GM12878 (cell line): Measurements from ENCODE around the gene OR1A1. TPM values are rescaled to one million over a fixed set of nuclear protein-coding genes. Genes with fewer than 3 reads are reported as not detected.
"Not testable (repeated sequence)": the region's sequence is repeated elsewhere in the genome, so short reads cannot be mapped to it uniquely, and the experiment has no call there.

Experiments used
- ATAC-seq: fragments of 200-7000 bp; cut with Tn5 transposase; 3 replicates; pipeline ENCODE4 v1.9.1; 2020; ENCODE audit warnings: mild to moderate bottlenecking, moderate library complexity
- BruUV-seq: library from RNA; stranded (reverse); fragments of 400-500 nt; replicated peaks from 2 replicates; lab custom pipeline; 2021; lab: Mats Ljungman, UMichigan
- CTCF ChIA-PET: fragments of 300-600 bp; sonication (Branson Sonifier 250); formaldehyde crosslinking; extraction: SDS; loops from one replicate; lab custom pipeline; 2021; ENCODE audit warnings: inconsistent platforms; lab: Yijun Ruan, JAX
- POLR2A ChIA-PET: fragments of 350-600 bp; formaldehyde crosslinking; extraction: SDS; loops from one replicate; lab custom pipeline; 2021; ENCODE audit warnings: inconsistent platforms; lab: Charles Lee
- RAD21 ChIA-PET: fragments of 300-600 bp; sonication (Branson Sonifier 250); formaldehyde crosslinking; loops from one replicate; lab custom pipeline; 2023; ENCODE audit warnings: antibody characterized with exemption; ENCODE audit not compliant: unreplicated experiment; lab: Charles Lee
- SMC1A ChIA-PET: fragments of 300-600 bp; sonication (Branson Sonifier 250); formaldehyde crosslinking; loops from one replicate; lab custom pipeline; 2023; ENCODE audit not compliant: unreplicated experiment, uncharacterized antibody; lab: Charles Lee
- DNase-seq: peaks from one replicate; pipeline ENCODE4 v3.0.0-alpha.2; 2011; ENCODE audit warnings: low read depth, low spot score
- FAIRE-seq: peaks from 3 replicates; lab custom pipeline; 2011; peaks lifted over from hg19 to GRCh38; lab: Jason Lieb, UNC
- H2AFZ ChIP-seq: 2 replicates; pipeline ENCODE4 v1.6.0; 2011; ENCODE audit warnings: low read depth, low read length, control low read depth; ENCODE audit not compliant: control insufficient read depth
- H3K27ac ChIP-seq: 2 replicates; pipeline ENCODE4 v1.5.1; 2011; ENCODE audit warnings: control low read depth; ENCODE audit not compliant: control insufficient read depth, insufficient read depth
- H3K27me3 ChIP-seq, 2 experiments: replicated peaks in 1 of 2; 2 replicates each; pipeline versions ENCODE4 v1.6.0 to v1.6.1; 2011; ENCODE audit warnings: low read length in 1 of 2; ENCODE audit not compliant: control insufficient read depth in 2 of 2, insufficient read depth in 2 of 2
- H3K36me3 ChIP-seq, 2 experiments: 2 replicates each; pipeline ENCODE4 v1.5.1; 2011; ENCODE audit warnings: low read length in 1 of 2; ENCODE audit not compliant: control insufficient read depth in 2 of 2, insufficient read depth in 2 of 2
- H3K4me1 ChIP-seq: 2 replicates; pipeline ENCODE4 v1.6.1; 2011; ENCODE audit warnings: mild to moderate bottlenecking, low read length, moderate library complexity, mixed read lengths; ENCODE audit not compliant: control insufficient read depth, insufficient read depth
- H3K4me2 ChIP-seq: 2 replicates; pipeline ENCODE4 v1.6.0; 2011; ENCODE audit warnings: control low read depth; ENCODE audit not compliant: control insufficient read depth, insufficient read depth
- H3K4me3 ChIP-seq: fragments of 200-600 bp; sonication (generic); 2 replicates; pipeline ENCODE4 v1.5.1; 2016
- H3K79me2 ChIP-seq: 2 replicates; pipeline ENCODE4 v1.6.0; 2011; ENCODE audit warnings: low read length; ENCODE audit not compliant: control insufficient read depth, insufficient read depth
- H3K9ac ChIP-seq: 2 replicates; pipeline ENCODE4 v1.8.0; 2011; ENCODE audit warnings: low read length, control low read depth, mixed read lengths; ENCODE audit not compliant: control insufficient read depth, insufficient read depth
- H3K9me3 ChIP-seq: replicated peaks from 3 replicates; pipeline ENCODE4 v1.5.1; 2011; ENCODE audit warnings: mild to moderate bottlenecking, low read length; ENCODE audit not compliant: control insufficient read depth, insufficient read depth
- H4K20me1 ChIP-seq: 2 replicates; pipeline ENCODE4 v1.6.0; 2011; ENCODE audit not compliant: control insufficient read depth, insufficient read depth
- FOXM1 ChIP-seq: IDR thresholded peaks from 2 replicates; pipeline ENCODE4 v1.6.1; 2012; ENCODE audit warnings: low read depth, mild to moderate bottlenecking, inconsistent platforms, low read length, moderate library complexity
- JUNB ChIP-seq: IDR thresholded peaks from 2 replicates; pipeline ENCODE4 v1.6.1; 2016; ENCODE audit warnings: antibody characterized with exemption, mild to moderate bottlenecking
- MTA3 ChIP-seq: IDR thresholded peaks from 2 replicates; pipeline ENCODE4 v1.6.1; 2012; ENCODE audit warnings: low read length, inconsistent platforms, borderline replicate concordance
- POLR2AphosphoS2 ChIP-seq: IDR thresholded peaks from 2 replicates; pipeline ENCODE4 v1.6.1; 2011; ENCODE audit warnings: low read depth, mild to moderate bottlenecking, low read length, improper control_type of control experiment, moderate library complexity
- SP1 ChIP-seq: IDR thresholded peaks from one replicate; pipeline ENCODE4 v1.6.1; 2011; ENCODE audit warnings: low read depth, low read length
- WGBS: methylation state at CpG from one replicate; pipeline ENCODE4 v1.1.6; 2016; ENCODE audit warnings: low lambda C conversion rate; ENCODE audit not compliant: insufficient replicate concordance, insufficient coverage; ENCODE audit errors: missing lambda C conversion rate; 5-methylcytosine and 5-hydroxymethylcytosine counted together
- in situ Hi-C: fragments of 300-500 bp; cut with MboI; formaldehyde crosslinking; loops from 9 replicates; pipeline ENCODE4 v1.14.3; 2018; ENCODE audit warnings: mixed read lengths
- intact Hi-C: fragments of 100-400 bp; cut with micrococcal nuclease; formaldehyde crosslinking; loops from one replicate; pipeline ENCODE4 v1.14.2; 2022; ENCODE audit not compliant: unreplicated experiment
- polyA plus RNA-seq, 11 experiments: library from polyadenylated mRNA; depleted of rRNA in 4 of 11; unstranded in 6 of 11; stranded (reverse) in 5 of 11; fragments of >200 nt; fragmentation: Nextera tagmentation in 4 of 11; fragmentation: Illumina TruSeq in 1 of 11; extraction: Ambion mirVana in 4 of 11; extraction: Trizol in 1 of 11; gene quantifications; 1 replicate in 1 of 11; 2 replicates in 10 of 11; pipeline versions ENCODE4 v1.2.1 to v1.2.3, GENCODE V29; 2011 to 2016; ENCODE audit warnings: inconsistent platforms in 2 of 11, missing spikeins in 2 of 11, low read depth in 1 of 11
- total RNA-seq, 4 experiments: library from RNA; depleted of rRNA in 3 of 4; stranded (reverse); fragments of >200 nt in 3 of 4; fragmentation: Illumina TruSeq in 1 of 4; extraction: Trizol in 1 of 4; gene quantifications; 2 replicates each; pipeline versions ENCODE4 v1.2.1 to v1.2.3, GENCODE V29; 2013 to 2021
- TF ChIP-seq, protein P1 (sequence below): IDR thresholded peaks from 2 replicates; pipeline ENCODE4 v1.6.1; 2011; ENCODE audit warnings: mild to moderate bottlenecking, low read depth, low read length, moderate library complexity; ENCODE audit not compliant: insufficient replicate concordance
- TF ChIP-seq, protein P2 (sequence below): IDR thresholded peaks from 2 replicates; pipeline ENCODE4 v1.6.1; 2012; ENCODE audit warnings: low read length, inconsistent platforms

Gene OR1A1
- total and polyA plus RNA-seq, 10 of the 15 experiments (the other 5 are each of a cell fraction or from before 2014, with no cell fraction given), result not detected

DNA sequence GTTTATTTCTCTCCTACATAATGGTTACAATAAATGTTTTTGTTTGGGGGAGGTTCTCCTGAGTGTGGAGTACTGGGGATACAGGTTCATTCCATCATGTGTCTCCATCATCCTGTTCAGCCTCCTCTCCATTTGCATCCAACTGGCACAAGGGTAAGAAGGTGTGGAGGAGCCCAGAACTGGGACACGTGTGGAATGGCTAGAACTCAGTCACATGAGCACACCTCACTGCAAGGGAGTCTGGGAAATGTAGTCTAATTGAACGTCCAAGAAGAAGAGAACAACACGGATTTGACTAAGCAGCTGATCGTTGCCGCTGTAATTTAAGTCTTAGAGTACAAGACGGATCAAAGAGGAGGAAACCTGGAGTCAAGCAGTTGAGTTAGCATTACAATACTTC lies 6.1 kb downstream of the OR1A1 start (continued):
- TF ChIP-seq POLR2AphosphoS2, result no peak
- TF ChIP-seq, protein P1, sequence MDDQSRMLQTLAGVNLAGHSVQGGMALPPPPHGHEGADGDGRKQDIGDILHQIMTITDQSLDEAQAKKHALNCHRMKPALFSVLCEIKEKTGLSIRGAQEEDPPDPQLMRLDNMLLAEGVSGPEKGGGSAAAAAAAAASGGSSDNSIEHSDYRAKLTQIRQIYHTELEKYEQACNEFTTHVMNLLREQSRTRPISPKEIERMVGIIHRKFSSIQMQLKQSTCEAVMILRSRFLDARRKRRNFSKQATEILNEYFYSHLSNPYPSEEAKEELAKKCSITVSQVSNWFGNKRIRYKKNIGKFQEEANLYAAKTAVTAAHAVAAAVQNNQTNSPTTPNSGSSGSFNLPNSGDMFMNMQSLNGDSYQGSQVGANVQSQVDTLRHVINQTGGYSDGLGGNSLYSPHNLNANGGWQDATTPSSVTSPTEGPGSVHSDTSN, result no peak
- no peak for TF ChIP-seq FOXM1
- no peak for TF ChIP-seq JUNB
- TF ChIP-seq, protein P2, sequence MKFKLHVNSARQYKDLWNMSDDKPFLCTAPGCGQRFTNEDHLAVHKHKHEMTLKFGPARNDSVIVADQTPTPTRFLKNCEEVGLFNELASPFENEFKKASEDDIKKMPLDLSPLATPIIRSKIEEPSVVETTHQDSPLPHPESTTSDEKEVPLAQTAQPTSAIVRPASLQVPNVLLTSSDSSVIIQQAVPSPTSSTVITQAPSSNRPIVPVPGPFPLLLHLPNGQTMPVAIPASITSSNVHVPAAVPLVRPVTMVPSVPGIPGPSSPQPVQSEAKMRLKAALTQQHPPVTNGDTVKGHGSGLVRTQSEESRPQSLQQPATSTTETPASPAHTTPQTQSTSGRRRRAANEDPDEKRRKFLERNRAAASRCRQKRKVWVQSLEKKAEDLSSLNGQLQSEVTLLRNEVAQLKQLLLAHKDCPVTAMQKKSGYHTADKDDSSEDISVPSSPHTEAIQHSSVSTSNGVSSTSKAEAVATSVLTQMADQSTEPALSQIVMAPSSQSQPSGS, result no peak
- no peak for TF ChIP-seq MTA3
- no peak for TF ChIP-seq SP1

DNA sequence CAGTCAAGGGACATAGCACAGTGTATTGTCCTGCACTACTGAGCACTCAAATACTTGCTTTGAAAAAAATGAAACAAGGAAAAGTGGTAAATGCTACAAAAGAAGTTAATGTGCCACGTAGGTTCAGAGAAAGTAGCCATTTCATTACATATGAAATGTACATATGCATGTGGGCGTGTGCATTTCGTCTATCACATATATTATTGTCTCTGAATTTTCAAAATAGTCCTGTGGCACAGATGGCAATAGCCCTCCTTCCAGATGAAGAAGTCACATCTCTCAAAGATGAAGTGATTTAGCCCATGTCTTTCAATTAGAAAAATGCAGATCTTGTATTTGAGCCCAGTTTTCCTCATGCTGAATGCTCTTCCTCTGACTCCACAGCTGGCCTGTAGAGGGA lies 12.5 kb downstream of the OR1A1 start:
- BruUV-seq, H2AFZ ChIP-seq, H3K79me2 ChIP-seq, CTCF ChIA-PET, H3K36me3 ChIP-seq, H3K9me3 ChIP-seq, ATAC-seq, RAD21 ChIA-PET, H3K9ac ChIP-seq, H3K4me1 ChIP-seq, FAIRE-seq, H3K27me3 ChIP-seq, intact Hi-C loops, in situ Hi-C loops, DNase-seq, H4K20me1 ChIP-seq, POLR2A ChIA-PET, H3K4me3 ChIP-seq, H3K27ac ChIP-seq, H3K4me2 ChIP-seq: not testable (repeated sequence)
- 4% methylated on average over 3 of the region's 3 CpGs for WGBS
- SMC1A ChIA-PET, result interaction anchor here (0.7 kb wide), 1 partner anchor 1595 kb away, joined by 3 read pairs; no protein-coding TSS in a partner anchor
